GM18868 (cell line): ENCODE measurements around the gene LRRC32.

Experiments
- ATAC-seq: cut with Tn5 transposase; IDR thresholded peaks from one replicate; pipeline ENCODE4 v1.9.1; 2021; ENCODE audit warnings: mild to moderate bottlenecking, moderate library complexity; ENCODE audit not compliant: unreplicated experiment

Gene LRRC32

DNA sequence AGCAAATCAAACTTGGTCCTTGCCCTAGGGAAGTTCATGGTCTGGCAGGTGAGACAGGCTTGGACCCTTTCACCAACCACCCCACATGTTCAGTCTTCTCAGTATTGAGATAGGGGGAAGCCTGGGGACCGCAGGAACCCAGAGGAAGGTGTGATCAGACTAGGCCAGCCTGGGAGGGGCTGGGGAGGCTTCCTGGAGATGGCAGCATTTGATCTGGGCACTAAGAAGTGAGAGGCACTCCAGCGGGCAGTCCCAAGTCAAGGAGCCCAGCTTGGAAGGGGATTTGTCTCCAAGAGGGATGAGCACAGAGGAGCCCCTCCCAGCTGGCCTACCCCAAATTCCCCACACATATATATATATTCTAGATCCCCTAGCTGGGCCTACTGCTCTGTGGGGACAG lies 5.4 kb downstream of the LRRC32 start:
- no peak for ATAC-seq

DNA sequence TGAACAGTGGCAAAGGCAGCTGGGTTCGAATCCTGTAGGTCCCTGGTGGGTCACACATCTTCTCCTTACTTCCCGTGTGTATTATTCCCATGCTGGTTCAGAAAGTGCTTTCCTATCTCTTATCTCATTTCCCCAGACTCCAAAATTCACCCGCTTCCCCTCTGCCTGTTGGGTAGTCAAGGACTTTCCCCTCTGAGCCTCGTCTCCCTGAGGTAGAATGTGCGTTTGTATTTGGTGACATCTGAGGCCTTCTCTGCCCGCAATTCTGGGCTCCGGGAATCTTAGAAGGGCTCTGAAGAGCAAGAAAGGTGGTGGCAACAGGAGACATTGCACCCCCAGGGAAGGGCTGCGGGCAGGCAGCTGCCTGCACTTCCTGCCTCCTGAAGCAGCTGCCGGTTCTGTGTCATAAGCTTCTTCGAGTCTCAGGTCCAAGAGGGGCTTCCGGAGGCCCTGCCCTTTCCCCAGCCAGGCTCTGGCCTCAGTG lies 5.9 kb downstream of the LRRC32 start:
- ATAC-seq, result no peak

DNA sequence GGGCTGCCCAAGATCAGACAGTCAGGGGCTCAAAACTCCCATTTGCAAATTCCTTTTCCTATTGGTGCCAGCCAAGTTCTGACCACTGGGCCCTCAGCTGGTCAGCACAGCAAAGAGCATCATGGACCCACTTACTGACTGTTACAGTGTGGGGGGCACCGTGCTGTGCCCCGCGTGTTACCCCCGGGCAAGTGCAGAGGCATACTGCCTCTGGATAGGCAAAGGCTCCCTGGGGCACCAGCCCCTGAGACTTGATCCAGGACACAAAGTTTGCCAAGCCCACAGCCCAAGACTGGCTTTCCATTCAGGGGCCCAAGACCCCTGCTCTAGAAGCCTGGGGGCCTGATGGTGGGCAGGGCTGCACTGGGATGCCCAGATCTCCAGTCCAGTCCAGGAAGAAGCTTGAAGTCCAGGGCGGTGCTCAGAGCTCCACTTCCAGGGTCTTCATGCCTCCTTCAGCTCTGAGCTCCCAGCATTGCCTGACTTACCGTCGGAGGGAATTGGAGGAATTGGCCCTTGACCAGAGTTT lies 6.6 kb downstream of the LRRC32 start:
- no peak for ATAC-seq

DNA sequence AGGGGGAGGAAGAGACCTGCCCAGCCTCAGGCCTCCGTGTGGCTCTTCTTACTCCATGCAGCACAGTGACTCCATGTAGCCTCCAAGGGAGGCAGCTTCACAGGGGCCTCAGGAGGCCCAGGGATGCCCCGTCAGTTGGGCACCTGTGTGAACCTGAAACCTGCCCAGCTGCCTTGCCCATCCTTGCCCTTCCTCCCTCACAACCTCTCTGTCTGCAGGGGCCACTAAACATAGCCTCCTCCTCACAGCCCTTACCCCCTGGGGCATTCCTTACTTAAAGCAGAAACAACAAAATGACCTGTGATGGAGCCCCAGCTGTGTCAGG lies 7.1 kb downstream of the LRRC32 start:
- ATAC-seq, result no peak

DNA sequence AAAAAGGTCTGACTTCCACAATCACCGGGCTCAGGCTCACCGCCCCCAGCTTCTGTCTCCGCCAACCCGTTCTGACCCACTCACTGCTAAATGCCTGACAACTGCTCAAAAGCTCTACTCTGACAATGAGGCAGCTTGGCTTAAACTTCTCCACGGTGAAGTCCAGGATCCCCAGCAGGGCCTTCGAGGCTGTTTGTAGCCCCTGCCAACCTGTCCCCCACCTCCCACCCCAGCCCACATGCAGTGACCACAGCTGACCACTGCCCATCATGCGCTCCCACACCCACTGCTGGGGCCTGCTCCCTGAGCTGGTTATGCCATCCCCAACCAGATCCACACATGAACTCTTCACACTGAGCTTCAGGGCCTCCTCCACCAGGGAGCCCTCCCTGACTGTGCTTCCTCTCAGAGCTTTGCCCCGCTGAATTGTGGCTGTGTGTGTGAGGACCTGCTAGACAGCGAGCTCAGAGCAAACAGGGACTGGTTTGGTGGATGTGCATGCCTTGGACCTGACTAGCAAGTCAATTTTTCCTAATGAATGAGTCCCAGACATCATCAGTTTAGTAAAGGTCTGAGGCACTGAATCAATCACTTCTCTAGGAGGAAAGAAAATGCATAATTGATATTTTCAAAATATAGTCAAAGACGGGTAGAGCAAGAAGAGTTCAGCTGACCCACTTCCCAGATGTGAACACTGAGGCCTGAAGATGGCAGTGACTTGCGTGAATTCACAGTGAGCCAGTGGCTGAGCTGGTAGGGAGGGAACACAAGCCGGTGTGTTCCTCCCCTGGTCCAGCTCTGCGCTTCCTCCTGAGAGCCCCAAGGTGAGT lies 7.7 kb downstream of the LRRC32 start:
- ATAC-seq, result no peak

DNA sequence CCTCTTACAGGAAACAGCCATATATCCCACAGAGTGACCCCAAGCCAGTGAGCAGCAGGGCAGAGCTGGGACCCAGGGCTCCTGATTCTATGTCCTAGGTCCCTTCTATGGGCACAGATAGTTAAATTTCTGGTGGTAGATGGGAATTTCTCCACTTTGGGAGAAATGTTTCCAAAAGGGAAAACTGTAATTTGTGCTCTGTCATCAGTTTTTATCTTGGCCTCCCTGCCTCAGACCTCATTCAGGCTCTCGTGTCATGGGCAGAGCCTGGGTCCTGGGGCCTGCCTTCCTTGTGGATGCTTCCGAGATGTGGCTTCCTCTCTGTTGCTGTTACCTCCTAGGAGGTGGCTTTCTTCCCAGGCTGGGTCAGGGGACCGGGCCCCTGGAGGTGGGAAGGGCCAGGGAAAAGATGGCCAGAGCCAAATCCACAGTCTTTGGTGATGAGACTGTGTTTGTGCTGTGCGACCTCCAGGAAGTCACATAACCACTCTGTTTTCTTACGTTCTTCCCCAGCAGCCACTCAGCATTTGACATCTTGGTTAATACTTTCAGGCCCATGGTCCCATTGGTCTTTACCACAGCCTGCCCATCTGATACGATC lies 8.6 kb downstream of the LRRC32 start:
- no peak for ATAC-seq

DNA sequence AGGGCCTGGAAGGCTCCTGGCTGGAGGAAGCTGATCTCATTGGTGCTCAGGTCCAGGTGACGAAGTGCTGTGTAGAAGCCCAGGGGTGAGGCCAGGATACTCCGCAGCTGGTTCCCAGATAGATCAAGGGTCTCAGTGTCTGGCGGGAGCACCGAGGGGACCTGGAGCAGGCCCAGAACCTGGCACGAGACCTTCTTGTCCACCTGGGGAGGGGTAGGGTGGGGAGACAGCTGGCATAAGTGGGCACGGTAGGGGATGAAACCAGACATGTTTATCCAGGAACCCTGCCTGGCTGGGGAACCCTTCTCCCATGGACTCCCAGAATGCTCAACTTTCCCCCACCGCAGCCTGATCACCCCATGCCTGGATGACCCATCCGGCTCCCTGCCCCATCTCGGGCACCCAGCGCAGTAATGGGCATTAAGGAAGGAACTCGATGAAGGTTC lies 9.2 kb downstream of the LRRC32 start:
- no peak for ATAC-seq

DNA sequence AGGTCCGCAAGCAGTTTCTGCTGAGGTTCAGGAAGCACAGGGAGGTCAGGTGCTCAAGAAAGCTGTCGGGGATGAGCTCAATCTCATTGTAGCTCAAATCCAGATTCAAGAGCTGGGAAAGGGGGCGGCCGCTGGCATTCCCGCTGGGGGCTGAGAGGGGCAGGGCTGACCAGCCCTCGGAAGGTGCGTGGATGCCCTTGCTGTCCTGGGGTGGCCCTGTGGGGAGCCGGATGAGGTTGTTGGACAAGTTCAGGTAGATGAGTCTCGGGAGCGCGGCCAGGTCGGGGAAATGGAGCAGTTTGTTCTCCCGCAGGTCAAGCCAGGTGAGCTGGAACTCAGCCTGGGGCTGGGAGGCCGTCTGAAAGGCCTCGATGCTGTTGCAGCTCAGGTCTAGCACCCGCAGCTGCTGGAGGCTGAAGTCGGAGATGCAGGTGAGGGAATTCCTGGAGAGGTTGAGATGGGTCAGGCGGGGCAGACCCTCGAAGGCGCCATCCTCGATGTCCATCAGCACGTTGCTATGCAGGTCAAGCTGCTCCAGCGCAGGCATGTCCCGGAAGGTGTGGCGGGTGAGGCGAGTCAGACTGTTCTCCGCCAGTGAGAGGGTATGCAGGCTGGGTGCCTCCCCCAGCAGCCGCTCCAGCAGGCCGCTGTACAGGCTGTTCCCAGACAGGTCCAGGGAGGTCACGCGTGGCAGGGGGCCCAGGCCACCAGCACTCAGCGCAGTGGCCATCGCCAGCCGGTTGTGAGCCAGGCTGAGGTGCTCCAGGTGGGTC lies 9.8 kb downstream of the LRRC32 start:
- no peak for ATAC-seq

DNA sequence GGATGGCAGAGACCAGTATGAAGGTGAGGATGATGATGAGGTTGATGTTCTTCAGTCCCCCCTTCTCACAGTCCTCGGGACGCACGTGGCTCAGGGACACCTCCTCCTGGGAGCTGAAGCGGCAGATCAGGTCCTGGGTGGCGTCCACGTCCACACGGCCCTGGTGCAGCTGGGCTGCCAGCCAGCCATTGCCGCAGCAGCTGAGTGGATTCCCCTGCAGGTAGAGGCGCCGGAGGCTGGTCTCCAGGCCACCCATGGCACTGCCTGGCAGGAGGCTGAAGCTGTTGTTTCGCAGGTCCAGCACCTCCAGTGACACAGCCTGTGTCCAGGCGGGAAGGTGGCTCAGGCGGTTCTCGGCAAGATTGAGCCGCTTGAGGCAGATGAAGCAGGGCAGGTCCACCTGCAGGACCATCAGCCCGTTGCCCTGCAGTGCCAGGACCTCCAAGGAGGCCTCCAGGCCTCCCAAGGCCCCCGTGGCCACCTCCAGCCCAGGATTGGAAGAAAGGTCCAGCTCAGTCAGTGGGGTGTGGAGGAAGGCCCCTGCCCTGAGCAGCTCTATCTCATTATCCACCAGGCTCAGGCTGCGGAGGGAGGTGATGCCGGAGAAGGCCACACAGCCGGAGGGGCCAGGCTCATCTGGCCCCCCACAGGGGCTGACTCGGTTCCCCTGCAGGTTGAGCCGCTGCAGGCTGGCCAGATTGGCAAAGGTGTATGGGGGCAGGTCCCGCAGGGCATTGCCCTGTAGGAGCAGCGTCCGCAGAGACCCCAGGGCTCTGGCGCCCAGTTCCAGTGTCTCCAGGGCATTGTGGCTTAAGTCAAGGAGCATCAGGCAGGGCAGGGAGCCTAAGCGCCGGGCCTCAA lies 10.6 kb downstream of the LRRC32 start:
- ATAC-seq, result no peak

DNA sequence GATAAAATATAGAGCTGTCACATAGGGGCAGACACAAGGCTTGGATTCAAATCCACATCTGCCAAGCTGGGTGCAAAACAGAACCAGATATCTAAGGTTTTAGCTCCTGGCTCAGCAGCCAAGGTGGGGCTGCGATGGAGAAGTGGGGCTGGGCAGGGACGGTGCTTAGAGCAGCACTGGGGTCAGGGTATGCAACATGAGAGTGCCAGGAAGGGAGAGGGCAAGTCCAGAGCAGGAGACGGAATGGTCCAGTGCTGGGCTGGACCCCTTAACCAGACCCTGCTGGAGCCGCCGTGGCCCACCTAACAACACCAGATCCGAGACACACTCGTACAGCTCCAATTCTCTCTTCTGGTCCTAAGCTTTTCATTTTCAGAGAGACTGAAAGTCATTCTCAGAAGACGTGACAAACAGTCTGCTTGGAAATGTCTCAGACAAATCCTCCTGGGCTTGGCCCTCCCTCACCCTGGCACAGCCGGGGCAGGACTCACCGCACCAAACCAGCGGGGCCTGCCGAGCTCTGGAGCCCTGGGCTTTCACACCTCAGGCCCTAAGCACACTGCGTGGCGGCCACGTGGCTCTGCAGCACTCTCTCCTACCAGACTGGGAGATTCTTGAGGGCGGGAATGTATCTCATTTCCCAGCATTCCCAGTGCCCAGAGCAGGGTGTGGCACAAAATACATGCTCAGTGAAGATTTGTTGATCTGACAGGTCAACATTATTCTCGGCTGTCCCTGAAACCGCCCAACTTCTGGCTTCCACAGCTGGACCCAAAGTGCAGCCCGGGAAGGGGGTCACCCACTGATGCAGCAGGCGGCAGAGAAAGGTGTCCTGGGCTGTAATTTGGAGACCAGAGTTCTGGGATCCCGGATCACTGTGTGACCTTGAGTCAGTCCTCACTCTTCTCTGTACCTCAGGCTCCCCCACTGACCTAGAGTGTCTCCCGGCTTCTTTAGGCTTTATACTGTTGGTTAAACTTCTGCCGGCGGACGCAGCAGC lies 11.6 kb downstream of the LRRC32 start:
- no peak for ATAC-seq

DNA sequence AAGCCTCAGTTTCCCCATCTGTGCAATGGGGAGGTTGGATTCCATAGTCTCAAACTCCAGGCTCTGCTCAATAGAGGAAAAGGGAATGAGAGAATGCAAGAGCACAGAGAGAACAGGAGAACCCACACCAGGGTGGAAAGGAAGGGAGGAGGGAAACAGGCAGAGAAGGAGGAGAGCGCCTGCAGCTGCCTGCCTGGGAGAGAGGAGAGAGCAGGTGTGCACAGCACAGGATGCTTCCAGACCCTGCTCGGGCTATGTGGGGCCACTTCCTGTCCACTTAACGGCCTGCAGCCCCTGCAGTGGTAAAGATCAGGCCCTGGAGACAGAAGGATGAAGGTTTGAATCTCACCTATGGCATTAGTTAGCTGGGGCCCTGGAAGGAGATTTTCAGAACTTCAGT lies 12.3 kb downstream of the LRRC32 start:
- ATAC-seq, result no peak

DNA sequence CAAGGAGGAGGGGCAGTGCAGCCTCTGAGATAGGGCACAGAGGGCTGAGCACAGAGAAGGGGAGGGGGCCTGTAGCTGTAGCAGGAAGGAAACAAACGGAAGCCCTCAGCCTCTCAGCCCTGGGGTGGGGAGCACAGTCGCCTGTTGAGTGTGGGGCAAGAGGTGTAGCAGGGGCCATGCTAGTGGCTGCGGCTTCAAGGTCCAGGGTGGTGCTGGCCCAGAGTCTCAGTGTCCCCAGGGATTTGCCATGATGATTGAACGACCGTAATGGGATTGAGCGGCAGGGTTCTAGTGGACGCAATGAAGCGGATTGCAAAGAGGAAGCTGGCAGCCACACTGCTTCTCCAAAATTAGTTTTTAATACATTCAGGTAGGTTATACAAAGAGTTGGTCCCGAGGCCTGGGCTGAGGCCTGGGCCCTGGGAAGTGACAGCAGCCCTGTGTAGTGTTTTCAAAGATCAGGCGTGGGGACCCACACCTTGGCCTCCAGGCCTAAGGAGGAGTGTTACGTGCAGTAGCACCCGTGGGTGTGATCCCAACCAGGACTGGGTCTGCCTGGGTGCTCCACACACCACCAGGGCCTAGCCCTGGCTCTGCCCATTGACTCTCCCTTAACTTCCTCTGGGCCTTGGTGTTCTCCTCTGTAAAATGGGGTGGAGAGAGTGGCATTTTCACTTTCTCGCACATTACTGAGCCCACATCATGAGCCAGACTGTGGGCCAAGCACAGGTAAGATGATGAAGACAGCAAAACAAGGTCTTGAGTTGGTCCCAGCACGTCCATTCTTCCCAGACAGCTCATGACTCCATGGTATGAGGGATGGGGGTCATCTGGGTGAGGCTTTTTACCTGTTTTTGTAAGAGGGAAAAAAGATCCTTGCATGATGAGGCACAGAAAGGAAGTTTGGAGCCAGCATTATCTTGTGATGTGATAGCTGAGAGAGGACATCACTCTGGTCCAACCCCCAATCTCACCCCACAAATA lies 13.1 kb downstream of the LRRC32 start:
- ATAC-seq, result no peak

DNA sequence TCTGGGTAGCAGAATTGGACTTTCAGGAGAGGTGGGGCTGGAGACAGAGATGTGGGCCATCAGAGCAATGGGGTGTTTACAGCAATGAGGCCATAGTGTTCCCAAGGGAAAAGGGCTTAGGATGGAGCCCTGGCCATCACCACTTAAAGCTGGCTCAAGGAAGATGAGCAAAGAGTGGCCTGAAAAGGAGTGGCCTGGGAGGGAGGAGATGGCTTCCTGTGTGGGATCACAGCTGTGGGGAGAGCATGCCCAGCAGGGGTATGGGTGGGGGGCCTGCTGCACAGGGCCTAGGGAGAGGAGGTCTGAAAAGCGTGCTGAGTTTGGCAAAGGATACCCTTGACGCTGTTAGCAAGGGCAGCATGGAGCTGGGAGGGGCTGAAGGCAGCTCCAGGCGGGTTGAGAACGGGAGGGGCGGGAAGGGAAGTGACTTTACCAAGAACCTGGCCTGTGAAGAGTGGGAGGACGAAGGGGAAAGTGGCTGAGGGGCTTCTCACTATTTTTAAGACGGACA lies 13.9 kb downstream of the LRRC32 start:
- ATAC-seq, result no peak

DNA sequence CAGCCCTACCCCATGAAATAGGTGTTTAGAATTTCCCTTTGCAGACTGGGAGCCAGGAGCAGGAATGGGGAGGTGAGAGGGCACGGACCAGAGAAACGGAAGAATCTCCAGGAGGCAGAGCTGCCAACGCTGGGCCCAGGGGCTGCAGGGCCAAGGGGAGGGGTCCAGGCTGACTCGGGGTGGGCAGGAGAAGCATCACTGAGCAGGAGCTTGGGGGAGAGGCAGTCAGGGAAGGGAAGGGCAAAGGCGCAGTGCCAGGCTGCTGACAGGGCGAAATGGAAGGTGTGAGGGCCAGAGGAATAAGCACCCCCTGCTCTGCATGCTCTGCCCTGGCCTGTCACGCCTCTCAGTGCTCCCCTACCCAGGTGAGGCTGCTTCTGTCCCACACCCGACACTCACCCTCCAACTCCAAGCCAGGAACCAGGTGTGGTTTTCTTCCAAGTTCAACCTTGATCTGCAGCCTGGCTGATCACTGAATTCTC lies 14.5 kb downstream of the LRRC32 start:
- ATAC-seq, result no peak

DNA sequence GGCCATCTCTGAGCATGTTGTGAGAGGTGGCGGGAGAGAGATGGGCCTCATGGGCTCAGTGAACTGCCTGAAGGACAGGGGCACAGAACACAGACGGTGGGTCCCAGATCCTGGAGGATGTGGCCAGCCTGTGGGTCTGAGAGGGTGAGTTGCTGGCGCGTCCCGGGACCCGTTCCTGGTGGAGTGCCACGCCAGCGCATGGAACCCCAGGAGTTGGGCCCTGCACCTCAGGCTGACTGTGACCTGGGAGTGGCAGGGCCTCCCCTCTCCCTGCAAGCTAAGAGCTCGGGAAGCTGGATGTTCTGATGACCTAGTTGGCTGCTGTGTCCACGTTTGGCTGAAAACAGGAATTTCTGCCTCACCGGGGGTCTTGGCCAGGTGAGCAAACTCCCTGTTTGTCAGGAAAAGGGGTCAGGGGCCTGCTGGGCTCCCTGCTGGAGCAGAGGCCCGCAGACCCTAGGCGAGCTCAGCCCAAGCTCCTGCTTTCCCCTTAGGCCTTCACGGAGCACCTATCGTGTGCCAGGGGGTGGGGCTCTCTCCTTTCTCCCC lies 15.0 kb downstream of the LRRC32 start:
- ATAC-seq, result no peak

DNA sequence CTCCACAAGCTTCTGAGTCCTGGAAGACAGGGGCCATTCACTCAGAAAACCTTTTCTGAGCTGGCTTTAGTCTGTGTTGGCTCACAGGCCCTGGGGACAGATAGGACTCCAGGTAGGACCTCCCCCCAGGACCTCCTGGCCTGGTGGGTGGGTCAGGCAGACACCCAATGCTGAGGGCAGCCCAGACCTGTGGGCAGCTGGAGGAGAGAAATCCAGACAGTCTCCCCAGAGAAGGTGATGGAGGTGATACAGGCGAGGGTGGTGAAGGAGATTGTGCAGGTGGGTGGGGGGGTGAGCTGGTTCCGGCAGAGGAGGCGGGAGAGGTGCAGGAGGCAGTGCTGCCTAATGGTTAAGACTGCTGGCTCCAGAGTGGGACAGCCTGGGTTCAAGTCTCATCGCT lies 15.6 kb downstream of the LRRC32 start:
- no peak for ATAC-seq

DNA sequence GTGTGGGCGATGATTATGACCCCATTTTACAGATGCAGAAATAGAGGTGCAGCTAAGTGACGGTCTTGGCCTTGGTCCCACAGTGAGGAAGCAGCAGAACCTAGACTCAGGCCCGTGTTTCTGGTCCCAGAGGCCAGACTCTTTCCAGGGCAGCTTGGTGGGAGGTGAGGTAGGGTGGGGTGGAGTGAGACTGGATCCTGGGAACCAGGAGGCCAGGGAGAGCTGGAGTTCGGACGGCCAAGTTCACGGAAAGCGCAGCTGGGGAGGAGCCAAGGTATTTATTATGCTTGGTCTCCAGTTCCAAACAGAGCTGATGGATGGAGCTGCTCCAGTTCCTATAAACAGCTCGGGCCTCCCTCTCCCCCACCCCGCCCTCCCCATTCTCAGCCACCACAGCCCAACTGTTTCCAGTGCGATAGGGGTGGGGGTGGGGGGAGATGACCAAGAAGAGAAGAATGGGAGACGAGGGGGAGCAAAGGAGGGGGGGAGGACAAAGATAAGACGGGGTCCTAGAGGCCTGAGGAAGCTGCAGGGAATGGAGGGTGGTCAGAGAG lies 16.2 kb downstream of the LRRC32 start:
- ATAC-seq, result no peak
